Measurements from ENCODE around the gene MAGI2. TPM values are rescaled to one million over a fixed set of nuclear protein-coding genes. Genes with fewer than 3 reads are reported as not detected.

MAGI2 gene
- total RNA-seq, 1 donor from 2014 or later = 2.5 TPM

DNA sequence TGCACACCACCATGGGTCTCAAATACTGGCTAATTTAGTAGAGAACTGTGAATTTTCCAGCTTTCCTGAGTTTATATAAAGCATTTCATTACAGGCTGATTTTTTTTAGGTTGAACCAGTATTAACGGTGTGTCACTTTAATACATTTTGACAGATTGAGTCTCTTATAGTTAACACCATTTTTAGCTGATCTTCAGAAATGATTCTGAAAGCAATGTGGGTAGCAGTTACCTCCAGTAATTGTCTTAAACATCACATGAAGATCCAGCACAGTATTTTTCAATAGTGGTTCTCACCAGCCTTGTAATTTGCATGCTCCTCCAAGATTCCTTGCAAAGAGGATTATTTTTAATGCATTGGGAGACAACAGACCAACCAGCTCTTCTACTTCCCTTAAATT is 961.3 kb downstream of the MAGI2 start:
- Histone ChIP-seq H3K4me3 (ENCODE audit: low read depth, low read length) (no peak overlapping the region), H3K36me3 (ENCODE audit: control insufficient read depth, insufficient read depth, low read length) (no peaks in the 10 kb centered on the region), H3K27me3 (ENCODE audit: control insufficient read depth, insufficient read depth, low read length) (no peaks in the 10 kb centered on the region)
- no peak for DNase-seq (ENCODE audit: low read depth)
- TF ChIP-seq, protein P1, sequence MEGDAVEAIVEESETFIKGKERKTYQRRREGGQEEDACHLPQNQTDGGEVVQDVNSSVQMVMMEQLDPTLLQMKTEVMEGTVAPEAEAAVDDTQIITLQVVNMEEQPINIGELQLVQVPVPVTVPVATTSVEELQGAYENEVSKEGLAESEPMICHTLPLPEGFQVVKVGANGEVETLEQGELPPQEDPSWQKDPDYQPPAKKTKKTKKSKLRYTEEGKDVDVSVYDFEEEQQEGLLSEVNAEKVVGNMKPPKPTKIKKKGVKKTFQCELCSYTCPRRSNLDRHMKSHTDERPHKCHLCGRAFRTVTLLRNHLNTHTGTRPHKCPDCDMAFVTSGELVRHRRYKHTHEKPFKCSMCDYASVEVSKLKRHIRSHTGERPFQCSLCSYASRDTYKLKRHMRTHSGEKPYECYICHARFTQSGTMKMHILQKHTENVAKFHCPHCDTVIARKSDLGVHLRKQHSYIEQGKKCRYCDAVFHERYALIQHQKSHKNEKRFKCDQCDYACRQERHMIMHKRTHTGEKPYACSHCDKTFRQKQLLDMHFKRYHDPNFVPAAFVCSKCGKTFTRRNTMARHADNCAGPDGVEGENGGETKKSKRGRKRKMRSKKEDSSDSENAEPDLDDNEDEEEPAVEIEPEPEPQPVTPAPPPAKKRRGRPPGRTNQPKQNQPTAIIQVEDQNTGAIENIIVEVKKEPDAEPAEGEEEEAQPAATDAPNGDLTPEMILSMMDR (IDR thresholded peaks at IDR 0.05; ENCODE audit: insufficient read depth, low read length, poor library complexity, severe bottlenecking) = no peak

DNA sequence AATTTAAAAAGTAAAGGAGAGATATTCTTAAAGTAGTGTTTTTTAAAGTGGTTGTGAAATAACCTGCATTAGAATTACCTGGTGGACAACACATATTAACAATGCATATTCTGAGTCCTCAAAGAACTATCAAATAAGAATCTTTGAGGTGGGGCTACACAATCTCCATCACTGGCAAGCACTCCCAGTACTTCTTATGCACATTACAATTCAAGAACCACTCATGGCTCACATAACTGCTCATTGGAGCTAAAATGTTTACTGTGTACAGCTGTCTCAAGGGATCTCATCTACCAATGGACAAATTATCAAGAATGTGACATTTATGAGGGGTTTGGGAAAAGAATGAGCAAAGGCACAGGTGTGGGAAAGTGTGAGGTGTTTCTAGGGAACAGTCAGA is 962.9 kb downstream of the MAGI2 start:
- TF ChIP-seq, protein P1 (IDR thresholded peaks at IDR 0.05; ENCODE audit: insufficient read depth, low read length, poor library complexity, severe bottlenecking) = no peak
- no peak overlapping the region for H3K4me3 ChIP-seq (ENCODE audit: low read depth, low read length)
- no peaks in the 10 kb centered on the region for H3K36me3 ChIP-seq (ENCODE audit: control insufficient read depth, insufficient read depth, low read length)
- no peaks in the 10 kb centered on the region for H3K27me3 ChIP-seq (ENCODE audit: control insufficient read depth, insufficient read depth, low read length)
- DNase-seq (ENCODE audit: low read depth) = no peak

DNA sequence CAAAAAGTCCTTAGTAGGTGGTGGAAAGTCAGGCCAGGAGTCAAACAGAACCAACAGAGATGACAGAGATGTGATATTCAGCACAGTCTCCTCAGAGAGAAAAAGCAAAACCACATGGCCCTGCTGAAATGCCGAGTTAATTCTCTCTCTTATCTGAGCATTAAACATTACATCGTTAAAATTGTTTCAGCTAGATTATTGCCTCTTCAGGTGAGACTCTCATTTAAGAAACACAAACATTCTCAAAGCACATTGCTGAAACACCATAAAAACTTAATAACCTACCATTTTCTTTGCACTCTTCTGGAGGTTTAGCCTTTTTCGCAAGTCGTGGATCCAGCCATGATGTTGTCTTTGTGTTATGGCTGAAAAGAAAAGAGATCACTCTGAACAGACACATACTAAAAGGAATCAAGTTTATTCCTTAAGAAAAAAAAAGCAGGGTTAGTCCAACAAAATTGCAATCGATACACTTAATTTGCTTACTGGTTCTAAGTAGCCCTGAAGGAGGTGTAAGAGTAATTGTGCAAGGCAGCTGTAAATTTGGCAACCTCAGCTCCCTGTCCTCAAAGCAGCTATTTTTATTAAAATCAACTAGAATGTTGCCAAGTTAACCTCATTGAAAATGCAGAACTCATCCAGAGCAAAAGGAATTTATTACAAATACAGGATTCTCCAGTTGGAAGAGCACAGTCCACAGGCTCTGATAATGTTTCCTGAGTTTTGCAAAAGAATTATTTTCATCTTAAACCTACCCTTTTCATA is 963.8 kb downstream of the MAGI2 start:
- TF ChIP-seq, protein P1 (IDR thresholded peaks at IDR 0.05; ENCODE audit: insufficient read depth, low read length, poor library complexity, severe bottlenecking) = no peak
- DNase-seq (ENCODE audit: low read depth) = no peak
- H3K27me3 ChIP-seq (ENCODE audit: control insufficient read depth, insufficient read depth, low read length) = no peaks in the 10 kb centered on the region
- no peak overlapping the region for H3K4me3 ChIP-seq (ENCODE audit: low read depth, low read length)
- no peaks in the 10 kb centered on the region for H3K36me3 ChIP-seq (ENCODE audit: control insufficient read depth, insufficient read depth, low read length)

DNA sequence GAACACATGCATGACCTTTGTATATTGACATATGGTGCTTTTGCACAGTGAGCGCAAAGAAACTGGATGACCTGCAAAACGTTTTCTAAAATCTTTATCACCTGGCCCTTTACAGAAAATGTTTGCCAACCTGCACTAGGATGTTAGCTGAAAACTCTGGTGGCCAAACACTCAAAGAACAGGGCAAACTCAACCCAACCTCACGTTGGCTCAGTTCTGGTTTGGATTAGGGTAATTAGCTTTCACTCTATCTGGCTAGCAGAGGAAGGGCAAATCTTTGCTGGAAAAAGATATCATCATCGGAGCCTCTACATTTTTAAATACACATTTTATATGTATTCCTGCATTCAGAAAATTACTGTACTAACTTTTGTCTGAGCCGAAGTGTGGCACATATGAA is 966.0 kb downstream of the MAGI2 start:
- no peaks in the 10 kb centered on the region for H3K27me3 ChIP-seq (ENCODE audit: control insufficient read depth, insufficient read depth, low read length)
- no peak for DNase-seq (ENCODE audit: low read depth)
- TF ChIP-seq, protein P1 (IDR thresholded peaks at IDR 0.05; ENCODE audit: insufficient read depth, low read length, poor library complexity, severe bottlenecking) = no peak
- no peaks in the 10 kb centered on the region for H3K36me3 ChIP-seq (ENCODE audit: control insufficient read depth, insufficient read depth, low read length)
- no peak overlapping the region for H3K4me3 ChIP-seq (ENCODE audit: low read depth, low read length)

DNA sequence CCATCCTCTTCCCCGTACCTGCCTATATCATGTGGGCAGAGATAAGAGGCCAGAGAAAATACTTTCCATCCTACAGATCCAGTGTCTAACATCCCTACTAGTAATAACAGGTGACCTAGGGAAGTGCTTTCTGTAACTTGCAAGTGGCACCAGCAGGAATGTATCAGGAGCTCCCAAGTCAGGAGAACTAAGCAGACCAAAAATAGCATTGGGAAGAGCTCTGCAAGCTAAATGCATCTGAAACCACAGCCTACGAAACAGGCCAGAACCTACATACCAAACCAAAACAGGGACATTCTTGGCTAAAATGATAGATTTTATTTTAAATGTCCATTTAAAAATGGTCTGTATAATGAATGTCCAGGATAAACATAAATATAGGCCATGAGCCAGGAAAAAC is 974.1 kb downstream of the MAGI2 start:
- no peak overlapping the region for H3K4me3 ChIP-seq (ENCODE audit: low read depth, low read length)
- DNase-seq (ENCODE audit: low read depth) = no peak
- H3K36me3 ChIP-seq (ENCODE audit: control insufficient read depth, insufficient read depth, low read length) = no peaks in the 10 kb centered on the region
- H3K27me3 ChIP-seq (ENCODE audit: control insufficient read depth, insufficient read depth, low read length) = no peaks in the 10 kb centered on the region
- TF ChIP-seq, protein P1 (IDR thresholded peaks at IDR 0.05; ENCODE audit: insufficient read depth, low read length, poor library complexity, severe bottlenecking) = no peak

Data from kidney epithelial cell (primary cell).